GM23338 (cell line): ENCODE data around the gene STAMBPL1. TPM values are rescaled to one million over a fixed set of nuclear protein-coding genes. Genes with fewer than 3 reads are reported as not detected.

Source experiments
- ATAC-seq: fragments of 200-7000 bp; cut with Tn5 transposase; 3 replicates; pipeline ENCODE4 v1.9.1; 2020
- DNase-seq: peaks from one replicate; pipeline ENCODE4 v3.0.0-alpha.2; 2015; ENCODE audit warnings: low spot score
- H2AFZ ChIP-seq: fragments of 200-600 bp; sonication (generic); 2 replicates; pipeline ENCODE4 v1.8.0; 2016; ENCODE audit warnings: antibody characterized with exemption, mild to moderate bottlenecking, moderate library complexity
- H3F3A ChIP-seq: fragments of 200-600 bp; sonication (generic); replicated peaks from 2 replicates; pipeline ENCODE4 v1.8.0; 2017; ENCODE audit warnings: antibody characterized with exemption, mixed run types, low read depth
- H3K27ac ChIP-seq: fragments of 200-600 bp; sonication (generic); 2 replicates; pipeline ENCODE4 v1.6.1; 2016; ENCODE audit warnings: low read depth
- H3K27me3 ChIP-seq: fragments of 200-600 bp; sonication (generic); 2 replicates; pipeline ENCODE4 v1.8.0; 2016; ENCODE audit warnings: mild to moderate bottlenecking, mixed run types, moderate library complexity; ENCODE audit not compliant: insufficient read depth
- H3K36me3 ChIP-seq: fragments of 200-600 bp; sonication (generic); 2 replicates; pipeline ENCODE4 v1.8.0; 2016; ENCODE audit warnings: mild to moderate bottlenecking; ENCODE audit not compliant: insufficient read depth
- H3K4me1 ChIP-seq: fragments of 200-600 bp; sonication (generic); 2 replicates; pipeline ENCODE4 v1.8.0; 2016; ENCODE audit warnings: mild to moderate bottlenecking, moderate library complexity; ENCODE audit not compliant: insufficient read depth
- H3K4me2 ChIP-seq: fragments of 200-600 bp; sonication (generic); 2 replicates; pipeline ENCODE4 v1.7.1; 2017; ENCODE audit warnings: mixed run types
- H3K4me3 ChIP-seq: fragments of 200-600 bp; sonication (generic); 2 replicates; pipeline ENCODE4 v1.6.1; 2016; ENCODE audit warnings: mixed run types
- H3K79me2 ChIP-seq: fragments of 200-600 bp; sonication (generic); replicated peaks from 2 replicates; pipeline ENCODE4 v1.8.0; 2017; ENCODE audit warnings: mild to moderate bottlenecking; ENCODE audit not compliant: insufficient read depth
- H3K9me2 ChIP-seq: fragments of 200-600 bp; sonication (generic); 2 replicates; pipeline ENCODE4 v1.8.0; 2017; ENCODE audit not compliant: insufficient read depth
- H4K20me1 ChIP-seq: fragments of 200-600 bp; sonication (generic); replicated peaks from 2 replicates; pipeline ENCODE4 v1.8.0; 2017; ENCODE audit warnings: mild to moderate bottlenecking; ENCODE audit not compliant: insufficient read depth
- H3K27ac Mint-ChIP-seq: 2 replicates; pipeline ENCODE4 v1.8.0; 2020; ENCODE audit warnings: inconsistent platforms, mild to moderate bottlenecking, moderate library complexity, mixed read lengths
- H3K27me3 Mint-ChIP-seq: 3 replicates; pipeline ENCODE4 v1.8.0; 2022; ENCODE audit warnings: low read depth, mild to moderate bottlenecking, moderate library complexity, mixed read lengths, inconsistent platforms; ENCODE audit not compliant: insufficient read depth, poor library complexity
- H3K36me3 Mint-ChIP-seq: 3 replicates; pipeline ENCODE4 v1.8.0; 2021; ENCODE audit warnings: low read depth, mild to moderate bottlenecking, inconsistent platforms, moderate library complexity, mixed read lengths
- H3K4me1 Mint-ChIP-seq: 3 replicates; pipeline ENCODE4 v1.8.0; 2020; ENCODE audit warnings: mild to moderate bottlenecking, inconsistent platforms, mixed read lengths
- H3K4me3 Mint-ChIP-seq: 3 replicates; pipeline ENCODE4 v1.8.0; 2021; ENCODE audit warnings: moderate library complexity, mild to moderate bottlenecking, inconsistent platforms, mixed read lengths
- H3K9me3 Mint-ChIP-seq: 3 replicates; pipeline ENCODE4 v1.8.0; 2020; ENCODE audit warnings: moderate library complexity, mild to moderate bottlenecking, inconsistent platforms, mixed read lengths
- CREB1 ChIP-seq: fragments of 250-450 bp; sonication (Bioruptor Pico); IDR thresholded peaks from 2 replicates; pipeline ENCODE4 v1.5.0; 2020; ENCODE audit warnings: low read depth, mild to moderate bottlenecking, moderate library complexity
- EZH2phosphoT487 ChIP-seq: fragments of 200-600 bp; sonication (generic); IDR thresholded peaks from one replicate; pipeline ENCODE4 v1.8.1; 2018; ENCODE audit warnings: antibody characterized with exemption; ENCODE audit not compliant: unreplicated experiment
- POLR2AphosphoS5 ChIP-seq: IDR thresholded peaks from 2 replicates; pipeline ENCODE4 v1.6.1; 2016; ENCODE audit warnings: antibody characterized with exemption, low read depth
- STAT1 ChIP-seq: IDR thresholded peaks from one replicate; pipeline ENCODE4 v1.6.1; 2016; ENCODE audit warnings: antibody characterized with exemption; ENCODE audit not compliant: unreplicated experiment
- ZNF114 ChIP-seq: fragments of 250-450 bp; sonication (Bioruptor Pico); IDR thresholded peaks from 2 replicates; pipeline ENCODE4 v1.5.0; 2020; ENCODE audit warnings: mild to moderate bottlenecking, moderate library complexity
- polyA plus RNA-seq: library from polyadenylated mRNA; unstranded; fragments of >200 nt; fragmentation: Nextera tagmentation; extraction: Ambion mirVana; gene quantifications from 2 replicates; pipeline ENCODE4 v1.2.1, GENCODE V29; 2016
- total RNA-seq: library from RNA; depleted of rRNA; stranded (reverse); fragments of >200 nt; shearing (Covaris generic); gene quantifications from 2 replicates; pipeline ENCODE4 v1.2.3, GENCODE V29; 2014
- TF ChIP-seq, protein P1 (sequence below): IDR thresholded peaks from one replicate; pipeline ENCODE4 v1.6.1; 2018; ENCODE audit warnings: antibody characterized with exemption; ENCODE audit not compliant: unreplicated experiment
- TF ChIP-seq, protein P2 (sequence below), 2 experiments: fragments of 200-600 bp in 1 of 2; sonication (generic) in 1 of 2; conservative IDR thresholded peaks; 2 replicates each; pipeline versions ENCODE4 v1.5.1 to v1.6.1; 2016 to 2017; ENCODE audit warnings: antibody characterized with exemption in 2 of 2, low read depth in 2 of 2, mild to moderate bottlenecking in 2 of 2, moderate library complexity in 1 of 2
- TF ChIP-seq, protein P3 (sequence below): fragments of 250-450 bp; sonication (Bioruptor Pico); IDR thresholded peaks from 2 replicates; pipeline ENCODE4 v1.5.0; 2020; ENCODE audit warnings: mild to moderate bottlenecking, moderate library complexity

Gene STAMBPL1
- total and polyA plus RNA-seq, 2 experiments from 2014 or later, result 2.5 to 11.5 TPM

DNA sequence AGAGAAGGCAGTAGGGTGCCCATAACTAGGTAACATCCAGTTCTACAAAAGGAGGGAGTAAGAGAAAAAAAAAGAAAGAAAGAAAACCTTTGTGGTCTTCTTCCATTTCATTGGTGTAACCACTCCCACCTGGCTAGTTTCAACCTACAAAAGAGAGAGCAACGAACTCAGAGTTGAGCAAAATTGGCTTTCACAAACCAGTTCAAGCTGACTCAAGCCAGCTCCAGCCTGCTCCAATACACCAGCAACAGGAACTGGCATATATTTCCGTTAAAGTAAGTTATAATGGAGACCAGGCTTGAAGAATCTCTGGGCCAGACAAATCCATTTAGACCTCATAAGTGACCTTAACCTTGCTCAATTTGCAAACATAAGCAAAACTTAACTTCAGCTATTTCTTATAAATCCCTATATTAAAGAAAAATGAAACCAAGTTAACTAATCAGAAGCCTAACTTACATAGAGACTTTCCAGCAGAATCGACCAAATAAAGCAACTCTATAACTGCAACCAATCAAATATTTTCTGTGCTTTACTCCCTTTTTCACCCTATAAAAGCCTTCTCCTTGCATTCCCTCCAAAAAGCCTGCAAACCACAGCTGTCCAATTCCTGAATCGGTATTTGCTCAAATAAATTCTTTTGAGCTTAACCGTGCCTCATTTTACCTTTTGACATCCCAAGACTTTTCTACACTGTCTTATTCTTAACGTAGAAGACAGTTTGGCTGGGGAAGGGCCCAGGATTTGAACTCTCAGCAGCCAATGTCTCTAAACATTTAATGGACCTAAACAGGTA lies 38.5 kb upstream of the STAMBPL1 start:
- no peak overlapping the region for H2AFZ ChIP-seq
- Mint-ChIP-seq H3K9me3 (no peaks in the 10 kb centered on the region), H3K4me1 (peaks cover 1% of the 10 kb centered on the region; the same call in 1 of the 3 replicates), H3K27ac (no peak overlapping the region), H3K27me3 (no peaks in the 10 kb centered on the region), H3K4me3 (no peak overlapping the region), H3K36me3 (no peaks in the 10 kb centered on the region)
- no peaks in the 10 kb centered on the region for H3K36me3 ChIP-seq
- H3K4me2 ChIP-seq, result no peak overlapping the region
- peaks cover 5% of the 10 kb centered on the region; the same call in 1 of the 2 replicates for H3K4me1 ChIP-seq
- TF ChIP-seq, protein P1, sequence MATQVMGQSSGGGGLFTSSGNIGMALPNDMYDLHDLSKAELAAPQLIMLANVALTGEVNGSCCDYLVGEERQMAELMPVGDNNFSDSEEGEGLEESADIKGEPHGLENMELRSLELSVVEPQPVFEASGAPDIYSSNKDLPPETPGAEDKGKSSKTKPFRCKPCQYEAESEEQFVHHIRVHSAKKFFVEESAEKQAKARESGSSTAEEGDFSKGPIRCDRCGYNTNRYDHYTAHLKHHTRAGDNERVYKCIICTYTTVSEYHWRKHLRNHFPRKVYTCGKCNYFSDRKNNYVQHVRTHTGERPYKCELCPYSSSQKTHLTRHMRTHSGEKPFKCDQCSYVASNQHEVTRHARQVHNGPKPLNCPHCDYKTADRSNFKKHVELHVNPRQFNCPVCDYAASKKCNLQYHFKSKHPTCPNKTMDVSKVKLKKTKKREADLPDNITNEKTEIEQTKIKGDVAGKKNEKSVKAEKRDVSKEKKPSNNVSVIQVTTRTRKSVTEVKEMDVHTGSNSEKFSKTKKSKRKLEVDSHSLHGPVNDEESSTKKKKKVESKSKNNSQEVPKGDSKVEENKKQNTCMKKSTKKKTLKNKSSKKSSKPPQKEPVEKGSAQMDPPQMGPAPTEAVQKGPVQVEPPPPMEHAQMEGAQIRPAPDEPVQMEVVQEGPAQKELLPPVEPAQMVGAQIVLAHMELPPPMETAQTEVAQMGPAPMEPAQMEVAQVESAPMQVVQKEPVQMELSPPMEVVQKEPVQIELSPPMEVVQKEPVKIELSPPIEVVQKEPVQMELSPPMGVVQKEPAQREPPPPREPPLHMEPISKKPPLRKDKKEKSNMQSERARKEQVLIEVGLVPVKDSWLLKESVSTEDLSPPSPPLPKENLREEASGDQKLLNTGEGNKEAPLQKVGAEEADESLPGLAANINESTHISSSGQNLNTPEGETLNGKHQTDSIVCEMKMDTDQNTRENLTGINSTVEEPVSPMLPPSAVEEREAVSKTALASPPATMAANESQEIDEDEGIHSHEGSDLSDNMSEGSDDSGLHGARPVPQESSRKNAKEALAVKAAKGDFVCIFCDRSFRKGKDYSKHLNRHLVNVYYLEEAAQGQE, result no peak
- TF ChIP-seq STAT1 (no peak), ZNF114 (CRISPR knock-in tag) (no peak), POLR2AphosphoS5 (no peak), EZH2phosphoT487 (no peak), CREB1 (CRISPR knock-in tag) (no peak)
- TF ChIP-seq, protein P2, sequence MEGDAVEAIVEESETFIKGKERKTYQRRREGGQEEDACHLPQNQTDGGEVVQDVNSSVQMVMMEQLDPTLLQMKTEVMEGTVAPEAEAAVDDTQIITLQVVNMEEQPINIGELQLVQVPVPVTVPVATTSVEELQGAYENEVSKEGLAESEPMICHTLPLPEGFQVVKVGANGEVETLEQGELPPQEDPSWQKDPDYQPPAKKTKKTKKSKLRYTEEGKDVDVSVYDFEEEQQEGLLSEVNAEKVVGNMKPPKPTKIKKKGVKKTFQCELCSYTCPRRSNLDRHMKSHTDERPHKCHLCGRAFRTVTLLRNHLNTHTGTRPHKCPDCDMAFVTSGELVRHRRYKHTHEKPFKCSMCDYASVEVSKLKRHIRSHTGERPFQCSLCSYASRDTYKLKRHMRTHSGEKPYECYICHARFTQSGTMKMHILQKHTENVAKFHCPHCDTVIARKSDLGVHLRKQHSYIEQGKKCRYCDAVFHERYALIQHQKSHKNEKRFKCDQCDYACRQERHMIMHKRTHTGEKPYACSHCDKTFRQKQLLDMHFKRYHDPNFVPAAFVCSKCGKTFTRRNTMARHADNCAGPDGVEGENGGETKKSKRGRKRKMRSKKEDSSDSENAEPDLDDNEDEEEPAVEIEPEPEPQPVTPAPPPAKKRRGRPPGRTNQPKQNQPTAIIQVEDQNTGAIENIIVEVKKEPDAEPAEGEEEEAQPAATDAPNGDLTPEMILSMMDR (conservative IDR thresholded peaks at IDR 0.05; ENCODE audit: low read depth in 2 of 2), result no peak
- TF ChIP-seq, protein P3, sequence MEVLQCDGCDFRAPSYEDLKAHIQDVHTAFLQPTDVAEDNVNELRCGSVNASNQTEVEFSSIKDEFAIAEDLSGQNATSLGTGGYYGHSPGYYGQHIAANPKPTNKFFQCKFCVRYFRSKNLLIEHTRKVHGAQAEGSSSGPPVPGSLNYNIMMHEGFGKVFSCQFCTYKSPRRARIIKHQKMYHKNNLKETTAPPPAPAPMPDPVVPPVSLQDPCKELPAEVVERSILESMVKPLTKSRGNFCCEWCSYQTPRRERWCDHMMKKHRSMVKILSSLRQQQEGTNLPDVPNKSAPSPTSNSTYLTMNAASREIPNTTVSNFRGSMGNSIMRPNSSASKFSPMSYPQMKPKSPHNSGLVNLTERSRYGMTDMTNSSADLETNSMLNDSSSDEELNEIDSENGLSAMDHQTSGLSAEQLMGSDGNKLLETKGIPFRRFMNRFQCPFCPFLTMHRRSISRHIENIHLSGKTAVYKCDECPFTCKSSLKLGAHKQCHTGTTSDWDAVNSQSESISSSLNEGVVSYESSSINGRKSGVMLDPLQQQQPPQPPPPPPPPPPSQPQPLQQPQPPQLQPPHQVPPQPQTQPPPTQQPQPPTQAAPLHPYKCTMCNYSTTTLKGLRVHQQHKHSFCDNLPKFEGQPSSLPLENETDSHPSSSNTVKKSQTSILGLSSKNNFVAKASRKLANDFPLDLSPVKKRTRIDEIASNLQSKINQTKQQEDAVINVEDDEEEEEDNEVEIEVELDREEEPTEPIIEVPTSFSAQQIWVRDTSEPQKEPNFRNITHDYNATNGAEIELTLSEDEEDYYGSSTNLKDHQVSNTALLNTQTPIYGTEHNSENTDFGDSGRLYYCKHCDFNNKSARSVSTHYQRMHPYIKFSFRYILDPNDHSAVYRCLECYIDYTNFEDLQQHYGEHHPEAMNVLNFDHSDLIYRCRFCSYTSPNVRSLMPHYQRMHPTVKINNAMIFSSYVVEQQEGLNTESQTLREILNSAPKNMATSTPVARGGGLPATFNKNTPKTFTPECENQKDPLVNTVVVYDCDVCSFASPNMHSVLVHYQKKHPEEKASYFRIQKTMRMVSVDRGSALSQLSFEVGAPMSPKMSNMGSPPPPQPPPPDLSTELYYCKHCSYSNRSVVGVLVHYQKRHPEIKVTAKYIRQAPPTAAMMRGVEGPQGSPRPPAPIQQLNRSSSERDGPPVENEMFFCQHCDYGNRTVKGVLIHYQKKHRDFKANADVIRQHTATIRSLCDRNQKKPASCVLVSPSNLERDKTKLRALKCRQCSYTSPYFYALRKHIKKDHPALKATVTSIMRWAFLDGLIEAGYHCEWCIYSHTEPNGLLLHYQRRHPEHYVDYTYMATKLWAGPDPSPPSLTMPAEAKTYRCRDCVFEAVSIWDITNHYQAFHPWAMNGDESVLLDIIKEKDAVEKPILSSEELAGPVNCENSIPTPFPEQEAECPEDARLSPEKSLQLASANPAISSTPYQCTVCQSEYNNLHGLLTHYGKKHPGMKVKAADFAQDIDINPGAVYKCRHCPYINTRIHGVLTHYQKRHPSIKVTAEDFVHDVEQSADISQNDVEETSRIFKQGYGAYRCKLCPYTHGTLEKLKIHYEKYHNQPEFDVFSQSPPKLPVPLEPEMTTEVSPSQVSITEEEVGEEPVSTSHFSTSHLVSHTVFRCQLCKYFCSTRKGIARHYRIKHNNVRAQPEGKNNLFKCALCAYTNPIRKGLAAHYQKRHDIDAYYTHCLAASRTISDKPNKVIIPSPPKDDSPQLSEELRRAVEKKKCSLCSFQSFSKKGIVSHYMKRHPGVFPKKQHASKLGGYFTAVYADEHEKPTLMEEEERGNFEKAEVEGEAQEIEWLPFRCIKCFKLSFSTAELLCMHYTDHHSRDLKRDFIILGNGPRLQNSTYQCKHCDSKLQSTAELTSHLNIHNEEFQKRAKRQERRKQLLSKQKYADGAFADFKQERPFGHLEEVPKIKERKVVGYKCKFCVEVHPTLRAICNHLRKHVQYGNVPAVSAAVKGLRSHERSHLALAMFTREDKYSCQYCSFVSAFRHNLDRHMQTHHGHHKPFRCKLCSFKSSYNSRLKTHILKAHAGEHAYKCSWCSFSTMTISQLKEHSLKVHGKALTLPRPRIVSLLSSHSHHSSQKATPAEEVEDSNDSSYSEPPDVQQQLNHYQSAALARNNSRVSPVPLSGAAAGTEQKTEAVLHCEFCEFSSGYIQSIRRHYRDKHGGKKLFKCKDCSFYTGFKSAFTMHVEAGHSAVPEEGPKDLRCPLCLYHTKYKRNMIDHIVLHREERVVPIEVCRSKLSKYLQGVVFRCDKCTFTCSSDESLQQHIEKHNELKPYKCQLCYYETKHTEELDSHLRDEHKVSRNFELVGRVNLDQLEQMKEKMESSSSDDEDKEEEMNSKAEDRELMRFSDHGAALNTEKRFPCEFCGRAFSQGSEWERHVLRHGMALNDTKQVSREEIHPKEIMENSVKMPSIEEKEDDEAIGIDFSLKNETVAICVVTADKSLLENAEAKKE (CRISPR knock-in tag), result no peak
- no peak for DNase-seq
- no peaks in the 10 kb centered on the region for H3K79me2 ChIP-seq
- H3K9me2 ChIP-seq, result no peaks in the 10 kb centered on the region
- H3F3A ChIP-seq, result no peaks in the 10 kb centered on the region
- H4K20me1 ChIP-seq, result no peaks in the 10 kb centered on the region
- H3K27ac ChIP-seq, result no peak overlapping the region
- no peak overlapping the region for H3K4me3 ChIP-seq
- no peaks in the 10 kb centered on the region for H3K27me3 ChIP-seq
- ATAC-seq, result no peak
